ENCODE data around the gene ATXN7. TPM values are rescaled to one million over a fixed set of nuclear protein-coding genes. Genes with fewer than 3 reads are reported as not detected.

Gene ATXN7
- total and polyA plus RNA-seq, 2 of the 4 experiments (the other 2 are of a cell fraction) = 8.6 to 13.6 TPM

- Histone ChIP-seq H3K9ac (ENCODE audit: low read depth, low read length) (no peak overlapping the region), H4K8ac (ENCODE audit: low read depth in 2 of 2, low read length in 2 of 2) (0 out of 4 replicates have a peak overlapping the region, but pooled peaks of 1 of the 2 experiments have one; percentile 14), H3K9me1 (ENCODE audit: insufficient read depth, low read length) (peaks cover 19% of the 10 kb centered on the region), H3K79me1 (ENCODE audit: low read depth in 1 of 2, low read length in 2 of 2) (peaks cover 39 to 72% of the 10 kb centered on the region in 2 experiments), H3K27me3 (ENCODE audit: control insufficient read depth, insufficient read depth, low read length) (no peaks in the 10 kb centered on the region), H2AFZ (replicated peaks; ENCODE audit: low read length, poor library complexity) (no peak overlapping the region), H3K4me1 (ENCODE audit: control insufficient read depth, insufficient read depth, low read length) (peaks cover 29% of the 10 kb centered on the region), H2BK5ac (ENCODE audit: low read depth, low read length, poor library complexity, severe bottlenecking) (no peak overlapping the region), H2BK120ac (ENCODE audit: low read depth, low read length) (no peak overlapping the region), H3K23ac (ENCODE audit: low read depth, low read length) (no peak overlapping the region), H3K18ac (ENCODE audit: low read depth, low read length) (peak overlapping the region; percentile 31; the same call in 1 of the 2 replicates), H3K56ac (ENCODE audit: extremely low read depth, insufficient read depth, low read length) (no peak overlapping the region; the same call in 1 of the 2 replicates), H2BK20ac (ENCODE audit: low read depth, low read length) (no peak overlapping the region), H4K91ac (ENCODE audit: insufficient read depth, low read depth, low read length) (no peak overlapping the region), H2AK9ac (replicated peaks; ENCODE audit: low read depth, low read length, poor library complexity) (no peak overlapping the region), H3K4me3 (ENCODE audit: insufficient read depth, low read depth, low read length) (no peak overlapping the region), H4K5ac (ENCODE audit: low read depth, low read length) (no peak overlapping the region), H2AK5ac (ENCODE audit: low read depth, low read length) (no peak overlapping the region; the same call in 1 of the 2 replicates), H2BK15ac (ENCODE audit: low read depth, low read length) (no peak overlapping the region), H3K14ac (replicated peaks; ENCODE audit: low read depth, low read length) (0 out of 2 replicates have a peak overlapping the region, but pooled peaks have one; percentile 21), H4K20me1 (ENCODE audit: insufficient read depth, low read length) (peaks cover 35% of the 10 kb centered on the region), H3K4ac (ENCODE audit: low read depth, low read length) (no peak overlapping the region), H3K36me3 (ENCODE audit: control insufficient read depth, insufficient read depth, low read length) (peaks cover 3% of the 10 kb centered on the region; the same call in 1 of the 2 replicates), H3K9me3 (ENCODE audit: control insufficient read depth, insufficient read depth, low read length) (no peaks in the 10 kb centered on the region), H3K4me2 (ENCODE audit: low read depth, low read length) (peak overlapping the region; percentile 67; the same call in 1 of the 2 replicates), H3K27ac (ENCODE audit: insufficient read depth, low read length) (no peak overlapping the region)
- dilution Hi-C loops (cut with HindIII; ENCODE audit: low sequenced_read_pairs, unreplicated experiment) (no loop called here), in situ Hi-C loops (cut with MboI; ENCODE audit: low sequenced_read_pairs) (no loop called here), intact Hi-C loops (cut with micrococcal nuclease) (no loop called here)
- DNase-seq = peak; percentile 19
- CTCF ChIA-PET = no interaction called here
- TF ChIP-seq, protein P1, sequence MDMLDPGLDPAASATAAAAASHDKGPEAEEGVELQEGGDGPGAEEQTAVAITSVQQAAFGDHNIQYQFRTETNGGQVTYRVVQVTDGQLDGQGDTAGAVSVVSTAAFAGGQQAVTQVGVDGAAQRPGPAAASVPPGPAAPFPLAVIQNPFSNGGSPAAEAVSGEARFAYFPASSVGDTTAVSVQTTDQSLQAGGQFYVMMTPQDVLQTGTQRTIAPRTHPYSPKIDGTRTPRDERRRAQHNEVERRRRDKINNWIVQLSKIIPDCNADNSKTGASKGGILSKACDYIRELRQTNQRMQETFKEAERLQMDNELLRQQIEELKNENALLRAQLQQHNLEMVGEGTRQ (IDR thresholded peaks at IDR 0.05; ENCODE audit: low read depth, low read length) = no peak
- TF ChIP-seq NFE2L2 (IDR thresholded peaks at IDR 0.05; ENCODE audit: low read depth, low read length) = no peak
- TF ChIP-seq FOS (IDR thresholded peaks at IDR 0.05; ENCODE audit: low read depth, low read length) = no peak
- no peak for TF ChIP-seq CEBPB (IDR thresholded peaks at IDR 0.05; ENCODE audit: low read depth, low read length)
- TF ChIP-seq CHD1 (IDR thresholded peaks at IDR 0.05; ENCODE audit: low read depth, low read length) = no peak
- TF ChIP-seq RAD21 (IDR thresholded peaks at IDR 0.05; ENCODE audit: low read length) = no peak
- BruUV-seq (replicated peaks) = no TSS peak
- no peak for ATAC-seq (ENCODE audit: low read depth)
- 14% methylated on average over 1 of the region's 3 CpGs; no CpG with 5 or more reads in 1 of the 2 experiments for WGBS, 2 experiments (ENCODE audit: extremely low coverage in 2 of 2, insufficient read length in 1 of 2)
- POLR2A ChIA-PET (ENCODE audit: unreplicated experiment) = no interaction called here
These were observed 105.1 kb downstream of the ATXN7 start for GRCh38 chr3:63968612-63969350.
